Measurements from ENCODE around the gene CZIB. TPM values are rescaled to one million over a fixed set of nuclear protein-coding genes. Genes with fewer than 3 reads are reported as not detected.

CZIB gene
- total and polyA plus RNA-seq, 2 of the 4 experiments (the other 2 are of a cell fraction) = 41.0 to 58.9 TPM

DNA sequence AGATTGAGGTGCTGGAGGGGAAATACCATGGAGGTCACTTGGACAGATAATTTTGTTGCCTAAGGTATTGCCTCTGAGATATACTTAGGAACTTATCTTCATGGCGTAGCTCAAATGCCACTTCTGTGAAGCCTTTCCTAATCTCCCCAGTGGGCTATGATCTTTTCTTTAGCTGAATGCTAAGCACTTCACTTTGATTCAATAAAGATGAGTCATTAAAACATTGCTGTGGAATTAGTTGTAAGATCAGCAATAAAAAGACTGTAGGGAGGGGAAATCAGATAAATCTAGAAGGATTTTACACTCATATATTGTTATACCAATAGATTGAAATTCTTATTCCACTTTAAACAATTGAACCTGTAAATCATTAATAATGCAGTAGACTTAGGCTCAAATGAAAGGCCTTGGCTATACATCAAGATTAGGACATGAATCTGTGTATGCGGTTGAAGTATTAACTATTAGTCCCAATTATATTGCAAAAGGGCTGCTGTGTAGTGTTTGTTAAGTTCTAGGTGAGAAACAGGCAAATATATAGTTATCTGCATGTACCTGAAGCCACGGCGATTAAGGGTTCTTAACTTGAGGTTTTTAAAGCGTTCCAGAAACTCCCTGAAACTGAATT lies 37.1 kb upstream of the CZIB start:
- Histone ChIP-seq H3K9me3 (ENCODE audit: control insufficient read depth, insufficient read depth, low read length) (no peaks in the 10 kb centered on the region), H3K4me1 (ENCODE audit: control insufficient read depth, insufficient read depth, low read length) (peaks cover 6% of the 10 kb centered on the region; the same call in 1 of the 2 replicates), H3K4me2 (ENCODE audit: low read depth, low read length) (no peak overlapping the region), H2AFZ (replicated peaks; ENCODE audit: low read length, poor library complexity) (no peak overlapping the region), H3K9ac (ENCODE audit: low read depth, low read length) (no peak overlapping the region), H2AK9ac (replicated peaks; ENCODE audit: low read depth, low read length, poor library complexity) (no peak overlapping the region), H2BK20ac (ENCODE audit: low read depth, low read length) (0 out of 2 replicates have a peak overlapping the region, but pooled peaks have one; percentile 14), H3K56ac (ENCODE audit: extremely low read depth, insufficient read depth, low read length) (no peak overlapping the region), H3K27ac (ENCODE audit: insufficient read depth, low read length) (no peak overlapping the region), H3K79me1 (ENCODE audit: low read depth in 1 of 2, low read length in 2 of 2) (no peaks in the 10 kb centered on the region), H4K8ac (ENCODE audit: low read depth in 2 of 2, low read length in 2 of 2) (0 out of 4 replicates have a peak overlapping the region, but pooled peaks of 1 of the 2 experiments have one; percentile 5), H3K23ac (ENCODE audit: low read depth, low read length) (no peak overlapping the region), H3K4me3 (ENCODE audit: insufficient read depth, low read depth, low read length) (no peak overlapping the region), H4K5ac (ENCODE audit: low read depth, low read length) (no peak overlapping the region), H4K20me1 (ENCODE audit: insufficient read depth, low read length) (no peaks in the 10 kb centered on the region), H3K18ac (ENCODE audit: low read depth, low read length) (no peak overlapping the region), H3K9me1 (ENCODE audit: insufficient read depth, low read length) (peaks cover 29% of the 10 kb centered on the region), H3K27me3 (ENCODE audit: control insufficient read depth, insufficient read depth, low read length) (no peaks in the 10 kb centered on the region), H2BK120ac (ENCODE audit: low read depth, low read length) (no peak overlapping the region), H2BK15ac (ENCODE audit: low read depth, low read length) (no peak overlapping the region), H2AK5ac (ENCODE audit: low read depth, low read length) (no peak overlapping the region), H4K91ac (ENCODE audit: insufficient read depth, low read depth, low read length) (0 out of 2 replicates have a peak overlapping the region, but pooled peaks have one; percentile 14), H3K36me3 (ENCODE audit: control insufficient read depth, insufficient read depth, low read length) (peaks cover 7% of the 10 kb centered on the region), H3K4ac (ENCODE audit: low read depth, low read length) (no peak overlapping the region), H2BK5ac (ENCODE audit: low read depth, low read length, poor library complexity, severe bottlenecking) (no peak overlapping the region), H3K14ac (replicated peaks; ENCODE audit: low read depth, low read length) (0 out of 2 replicates have a peak overlapping the region, but pooled peaks have one; percentile 63)
- intact Hi-C loops (cut with micrococcal nuclease) (no loop called here), in situ Hi-C loops (cut with MboI; ENCODE audit: low sequenced_read_pairs) (no loop called here), dilution Hi-C loops (cut with HindIII; ENCODE audit: low sequenced_read_pairs, unreplicated experiment) (no loop called here)
- ATAC-seq (ENCODE audit: low read depth) (peak; percentile 14), DNase-seq (peak; percentile 52)
- CTCF ChIA-PET = interaction anchor here (1.0 kb wide), 1 partner anchor 21 kb away, joined by 3 read pairs; no protein-coding TSS in a partner anchor
- TF ChIP-seq RFX5 (IDR thresholded peaks at IDR 0.05; ENCODE audit: low read depth, low read length) (no peak), MAFK (IDR thresholded peaks at IDR 0.05; ENCODE audit: low read depth, low read length) (peak; percentile 79), CHD1 (IDR thresholded peaks at IDR 0.05; ENCODE audit: low read depth, low read length) (no peak), NFE2L2 (IDR thresholded peaks at IDR 0.05; ENCODE audit: low read depth, low read length) (no peak), FOS (IDR thresholded peaks at IDR 0.05; ENCODE audit: low read depth, low read length) (peak; percentile 58)
- POLR2A ChIA-PET (ENCODE audit: unreplicated experiment) = no interaction called here
- BruUV-seq (replicated peaks) = no TSS peak
- 100% methylated on average over 1 of the region's 5 CpGs; no CpG with 5 or more reads in 1 of the 2 experiments for WGBS, 2 experiments (ENCODE audit: extremely low coverage in 2 of 2, insufficient read length in 1 of 2)

All from IMR-90 (cell line).